SH-SY5Y (cell line): ENCODE measurements around the gene ZBTB17.

Experiments used
- GATA2 ChIP-seq: IDR thresholded peaks from 2 replicates; pipeline ENCODE4 v1.6.1; 2011; ENCODE audit warnings: mild to moderate bottlenecking, low read depth, low read length
- GATA3 ChIP-seq: IDR thresholded peaks from 2 replicates; pipeline ENCODE4 v1.6.1; 2011; ENCODE audit warnings: low read depth, mild to moderate bottlenecking, low read length, moderate library complexity

DNA sequence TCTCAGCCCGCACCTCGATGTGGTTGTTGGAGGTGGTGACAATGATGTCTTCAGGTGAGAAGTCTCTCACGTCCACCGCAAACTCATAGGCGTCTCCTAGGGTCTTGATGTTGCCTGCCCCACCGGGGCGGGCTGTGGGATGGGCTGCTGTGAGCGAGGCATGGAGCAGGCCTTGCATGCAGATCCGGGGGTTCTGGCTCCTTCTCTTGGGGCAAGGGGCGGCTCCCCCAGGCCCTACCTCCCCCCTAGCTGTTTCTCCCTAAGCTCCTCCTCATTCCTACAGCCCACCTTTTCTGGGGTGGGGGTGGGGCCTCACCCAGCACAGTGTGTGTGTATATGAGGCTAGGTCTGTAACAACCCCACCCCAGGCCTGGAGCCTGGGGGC, 41.2 kb upstream of the ZBTB17 start:
- TF ChIP-seq GATA2, result no peak
- TF ChIP-seq GATA3, result no peak
